GM12891 (cell line): Measurements from ENCODE around the gene SYNE2.

ENCODE experiments used
- POLR2A ChIP-seq: IDR thresholded peaks from 2 replicates; pipeline ENCODE4 v1.6.1; 2011; ENCODE audit warnings: low read depth, low read length, control low read depth
- POLR2AphosphoS5 ChIP-seq: IDR thresholded peaks from 2 replicates; pipeline ENCODE4 v1.6.1; 2011; ENCODE audit warnings: low read depth, low read length, control low read depth
- POU2F2 ChIP-seq: IDR thresholded peaks from 2 replicates; pipeline ENCODE4 v1.6.1; 2011; ENCODE audit warnings: low read depth, mild to moderate bottlenecking, control low read depth, low read length, moderate library complexity
- SPI1 ChIP-seq: IDR thresholded peaks from 2 replicates; pipeline ENCODE4 v1.6.1; 2011; ENCODE audit warnings: low read depth, low read length, control low read depth
- TAF1 ChIP-seq: IDR thresholded peaks from 2 replicates; pipeline ENCODE4 v1.6.1; 2011; ENCODE audit warnings: low read depth, low read length, control low read depth

DNA sequence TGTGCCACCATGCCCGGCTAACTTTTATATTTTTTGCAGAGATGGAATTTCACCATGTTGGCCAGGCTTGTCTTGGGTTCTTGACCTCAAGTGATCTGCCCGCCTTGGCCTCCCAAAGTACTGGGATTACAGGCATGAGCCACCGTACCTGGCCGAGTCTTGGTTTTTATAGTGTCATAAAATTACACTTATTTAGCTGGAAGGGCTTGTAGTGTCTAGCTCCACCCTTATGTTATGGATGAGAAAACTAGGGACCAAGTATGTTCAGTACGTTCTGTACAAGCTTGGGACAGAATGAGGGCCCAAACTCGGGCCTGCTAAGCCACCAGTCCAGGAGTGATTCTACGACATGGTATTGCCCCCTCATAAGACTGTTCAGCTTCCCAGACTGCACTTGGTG is 35.1 kb downstream of the SYNE2 start:
- no peak for TF ChIP-seq POU2F2
- no peak for TF ChIP-seq POLR2AphosphoS5
- TF ChIP-seq POLR2A, result no peak
- no peak for TF ChIP-seq SPI1
- no peak for TF ChIP-seq TAF1
